Thoracic aorta (tissue), 2 donors: Measurements from ENCODE around the gene ASTN2. TPM values are rescaled to one million over a fixed set of nuclear protein-coding genes. Genes with fewer than 3 reads are reported as not detected.

Experiments used
- ATAC-seq: fragments of 150-250 bp; one replicate; pipeline ENCODE4 v1.8.0; 2017; ENCODE audit warnings: low read depth; ENCODE audit not compliant: insufficient number of reproducible peaks, low FRiP score
- DNase-seq: peaks from one replicate; pipeline ENCODE4 v3.0.0-alpha.2; 2020; ENCODE audit warnings: low spot score
- H3K27ac ChIP-seq, 2 donors: fragments of 200-600 bp; sonication (generic); 1 replicate in 1 of 2; 2 replicates in 1 of 2; pipeline ENCODE4 v1.5.1; 2016; ENCODE audit warnings: mild to moderate bottlenecking in 2 of 2, moderate library complexity in 2 of 2
- H3K27me3 ChIP-seq: fragments of 200-600 bp; sonication (generic); replicated peaks from 2 replicates; pipeline ENCODE4 v1.6.0; 2016; ENCODE audit warnings: mild to moderate bottlenecking; ENCODE audit not compliant: insufficient read depth
- H3K36me3 ChIP-seq: fragments of 200-600 bp; sonication (generic); one replicate; pipeline ENCODE4 v1.5.1; 2016
- H3K4me1 ChIP-seq, 2 donors: fragments of 200-600 bp; sonication (generic); 1 replicate in 1 of 2; 2 replicates in 1 of 2; pipeline versions ENCODE4 v1.5.1 to v1.6.0; 2016; ENCODE audit warnings: low read depth in 2 of 2, mild to moderate bottlenecking in 1 of 2; ENCODE audit not compliant: control insufficient read depth in 1 of 2
- H3K4me3 ChIP-seq: fragments of 200-600 bp; sonication (generic); 2 replicates; pipeline ENCODE4 v1.5.1; 2016; ENCODE audit warnings: mild to moderate bottlenecking
- H3K9me3 ChIP-seq: fragments of 200-600 bp; sonication (generic); 2 replicates; pipeline ENCODE4 v1.5.1; 2016
- CTCF ChIP-seq: fragments of 200-600 bp; sonication (generic); IDR thresholded peaks from one replicate; pipeline ENCODE4 v1.5.1; 2019; ENCODE audit warnings: antibody characterized with exemption
- total RNA-seq, 2 donors: library from RNA; depleted of rRNA; stranded (reverse); fragments of >200 nt; gene quantifications; one replicate each; pipeline versions ENCODE4 v1.1.0 to v1.2.3, GENCODE V29; 2016

The ASTN2 gene
- total RNA-seq, 2 donors from 2014 or later, result 6.8 to 7.1 TPM

GRCh38 chr9:116524778-116525470 lies 889.9 kb downstream of the ASTN2 start:
- no peak for TF ChIP-seq CTCF
- Histone ChIP-seq H3K9me3 (no peaks in the 10 kb centered on the region), H3K27ac (no peak overlapping the region), H3K36me3 (no peaks in the 10 kb centered on the region), H3K4me3 (no peak overlapping the region), H3K4me1 (no peaks in the 10 kb centered on the region), H3K27me3 (no peaks in the 10 kb centered on the region)
- no peak for ATAC-seq
- no peak for DNase-seq

- no peak overlapping the region for H3K27ac ChIP-seq
- H3K27me3 ChIP-seq, result no peaks in the 10 kb centered on the region
- DNase-seq (no peak), ATAC-seq (no peak)
- H3K4me1 ChIP-seq, result no peaks in the 10 kb centered on the region
- no peaks in the 10 kb centered on the region for H3K36me3 ChIP-seq
- no peak overlapping the region for H3K4me3 ChIP-seq
- peaks cover 3% of the 10 kb centered on the region for H3K9me3 ChIP-seq
- no peak for TF ChIP-seq CTCF
These were observed 894.6 kb downstream of the ASTN2 start for GRCh38 chr9:116520218-116520617.

GRCh38 chr9:116516456-116516855 lies 898.4 kb downstream of the ASTN2 start:
- Histone ChIP-seq H3K4me3 (no peak overlapping the region), H3K36me3 (no peaks in the 10 kb centered on the region), H3K27ac (no peak overlapping the region), H3K27me3 (no peaks in the 10 kb centered on the region), H3K4me1 (no peaks in the 10 kb centered on the region), H3K9me3 (peaks cover 3% of the 10 kb centered on the region)
- no peak for DNase-seq
- TF ChIP-seq CTCF, result no peak
- no peak for ATAC-seq

- TF ChIP-seq CTCF, result no peak
- no peaks in the 10 kb centered on the region for H3K36me3 ChIP-seq
- DNase-seq (no peak), ATAC-seq (no peak)
- no peaks in the 10 kb centered on the region for H3K27me3 ChIP-seq
- H3K9me3 ChIP-seq, result peaks cover 3% of the 10 kb centered on the region
- no peak overlapping the region for H3K4me3 ChIP-seq
- H3K4me1 ChIP-seq, result no peaks in the 10 kb centered on the region
- no peak overlapping the region for H3K27ac ChIP-seq
These were observed 899.3 kb downstream of the ASTN2 start for GRCh38 chr9:116515541-116515940.

- no peaks in the 10 kb centered on the region for H3K36me3 ChIP-seq
- H3K9me3 ChIP-seq, result no peaks in the 10 kb centered on the region
- DNase-seq, result no peak
- no peak for ATAC-seq
- no peak overlapping the region for H3K27ac ChIP-seq
- no peak for TF ChIP-seq CTCF
- H3K4me3 ChIP-seq, result no peak overlapping the region
- no peaks in the 10 kb centered on the region for H3K4me1 ChIP-seq
- H3K27me3 ChIP-seq, result no peaks in the 10 kb centered on the region
These were observed 908.2 kb downstream of the ASTN2 start for GRCh38 chr9:116506685-116507084.
